Sigmoid colon (tissue), 3 donors: ENCODE data around the gene PDHX.

Experiments used
- POLR2A ChIP-seq, 2 donors: fragments of 450-650 bp; IDR thresholded peaks; one replicate each; pipeline ENCODE4 v1.6.1; 2016; ENCODE audit warnings: antibody characterized with exemption in 2 of 2, mild to moderate bottlenecking in 2 of 2, moderate library complexity in 2 of 2
- TF ChIP-seq, protein P1 (sequence below), 4 experiments: fragments of 450-650 bp in 3 of 4; fragments of 200-600 bp in 1 of 4; IDR thresholded peaks; one replicate each; pipeline ENCODE4 v1.5.1; 2016 to 2019; ENCODE audit warnings: antibody characterized with exemption in 4 of 4, mild to moderate bottlenecking in 3 of 4, moderate library complexity in 2 of 4

- TF ChIP-seq, protein P1, sequence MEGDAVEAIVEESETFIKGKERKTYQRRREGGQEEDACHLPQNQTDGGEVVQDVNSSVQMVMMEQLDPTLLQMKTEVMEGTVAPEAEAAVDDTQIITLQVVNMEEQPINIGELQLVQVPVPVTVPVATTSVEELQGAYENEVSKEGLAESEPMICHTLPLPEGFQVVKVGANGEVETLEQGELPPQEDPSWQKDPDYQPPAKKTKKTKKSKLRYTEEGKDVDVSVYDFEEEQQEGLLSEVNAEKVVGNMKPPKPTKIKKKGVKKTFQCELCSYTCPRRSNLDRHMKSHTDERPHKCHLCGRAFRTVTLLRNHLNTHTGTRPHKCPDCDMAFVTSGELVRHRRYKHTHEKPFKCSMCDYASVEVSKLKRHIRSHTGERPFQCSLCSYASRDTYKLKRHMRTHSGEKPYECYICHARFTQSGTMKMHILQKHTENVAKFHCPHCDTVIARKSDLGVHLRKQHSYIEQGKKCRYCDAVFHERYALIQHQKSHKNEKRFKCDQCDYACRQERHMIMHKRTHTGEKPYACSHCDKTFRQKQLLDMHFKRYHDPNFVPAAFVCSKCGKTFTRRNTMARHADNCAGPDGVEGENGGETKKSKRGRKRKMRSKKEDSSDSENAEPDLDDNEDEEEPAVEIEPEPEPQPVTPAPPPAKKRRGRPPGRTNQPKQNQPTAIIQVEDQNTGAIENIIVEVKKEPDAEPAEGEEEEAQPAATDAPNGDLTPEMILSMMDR (IDR thresholded peaks at IDR 0.05), result no peak
- no peak for TF ChIP-seq POLR2A (IDR thresholded peaks at IDR 0.05)
Measured at GRCh38 chr11:34940026-34940677, 23.7 kb downstream of the PDHX start.
